Hepatic stellate cell (primary cell): ENCODE results near the gene POLR3K.
"Not testable (repeated sequence)": the region's sequence is repeated elsewhere in the genome, so short reads cannot be mapped to it uniquely, and the experiment has no call there.

ENCODE experiments used
- DNase-seq: peaks from one replicate; pipeline ENCODE4 v3.0.0; 2011; ENCODE audit warnings: low spot score

POLR3K gene

DNA sequence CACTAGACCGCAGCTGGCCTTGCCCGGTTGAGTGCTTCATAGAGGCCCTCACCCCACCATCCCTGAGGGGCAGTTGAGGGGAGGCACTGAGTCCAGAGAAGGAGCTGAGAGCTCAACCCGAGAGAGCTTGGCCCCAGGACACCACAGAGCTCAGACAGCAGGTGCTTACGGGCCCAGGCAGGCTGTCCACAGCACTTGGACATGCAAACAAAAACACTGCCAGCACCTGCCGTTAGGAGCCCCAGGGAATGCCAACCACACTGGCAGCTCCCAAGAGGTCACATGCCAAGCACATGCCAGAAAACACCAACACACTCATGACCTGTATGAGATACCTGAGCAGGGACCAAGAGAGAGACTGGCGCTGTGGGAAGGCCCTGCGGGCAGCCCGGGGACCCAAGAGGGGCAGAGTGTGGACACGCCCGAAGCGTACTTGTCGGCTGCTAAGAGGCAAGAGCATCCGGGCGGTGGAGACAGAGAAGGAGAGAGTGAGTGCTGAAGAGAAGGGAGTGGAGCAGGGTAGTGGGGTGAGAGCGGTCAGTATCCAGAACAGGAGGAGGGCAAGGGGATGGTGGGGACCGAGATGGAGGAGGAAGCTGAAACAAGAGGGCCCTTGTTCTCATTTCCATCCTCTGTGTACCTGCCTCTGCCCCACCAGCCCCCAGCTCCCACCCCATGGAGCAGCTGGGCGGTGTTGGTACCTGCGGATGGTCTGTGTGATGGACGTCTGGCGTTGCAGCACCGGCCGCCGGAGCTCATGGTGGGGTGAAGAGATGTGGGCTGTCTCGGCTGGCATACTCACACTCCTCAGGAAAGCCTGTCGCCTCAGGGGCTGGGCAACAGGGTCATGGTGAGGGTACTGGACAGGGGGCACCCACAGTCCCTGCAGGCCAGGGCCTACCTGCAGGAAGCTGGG, 10.8 kb upstream of the POLR3K start:
- DNase-seq = no peak

DNA sequence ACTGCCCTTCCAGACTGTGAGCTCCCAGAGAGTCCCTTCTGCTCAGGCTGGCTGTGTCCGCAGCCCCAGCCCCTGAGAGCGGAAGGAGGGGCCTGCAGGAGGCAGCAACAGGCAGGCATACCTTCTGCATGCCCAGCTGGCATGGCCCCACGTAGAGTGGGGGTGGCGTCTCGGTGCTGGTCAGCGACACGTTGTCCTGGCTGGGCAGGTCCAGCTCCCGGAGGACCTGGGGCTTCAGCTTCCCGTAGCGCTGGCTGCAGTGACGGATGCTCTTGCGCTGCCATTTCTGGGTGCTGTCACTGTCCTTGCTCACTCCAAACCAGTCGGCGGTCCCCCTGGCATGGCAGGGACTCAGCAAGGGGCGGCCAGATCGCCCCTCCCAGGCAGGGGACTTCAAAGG, 10.1 kb upstream of the POLR3K start:
- DNase-seq = no peak

DNA sequence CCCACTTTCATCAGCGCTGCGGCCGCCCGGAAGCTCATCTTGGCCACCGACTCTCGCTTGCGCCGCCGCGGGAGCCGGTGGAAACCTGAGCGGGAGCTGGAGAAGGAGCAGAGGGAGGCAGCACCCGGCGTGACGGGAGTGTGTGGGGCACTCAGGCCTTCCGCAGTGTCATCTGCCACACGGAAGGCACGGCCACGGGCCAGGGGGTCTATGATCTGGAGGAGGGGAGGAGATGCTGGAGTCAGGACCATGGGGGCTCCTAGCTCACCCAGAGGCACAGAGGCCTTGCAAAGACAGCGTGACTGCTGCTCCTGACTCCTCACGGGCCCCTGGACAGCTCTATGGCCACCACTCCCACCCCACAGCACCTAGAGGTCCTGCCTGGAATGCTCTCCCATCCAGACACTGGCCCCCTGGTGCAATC, 9.6 kb upstream of the POLR3K start:
- DNase-seq = no peak

DNA sequence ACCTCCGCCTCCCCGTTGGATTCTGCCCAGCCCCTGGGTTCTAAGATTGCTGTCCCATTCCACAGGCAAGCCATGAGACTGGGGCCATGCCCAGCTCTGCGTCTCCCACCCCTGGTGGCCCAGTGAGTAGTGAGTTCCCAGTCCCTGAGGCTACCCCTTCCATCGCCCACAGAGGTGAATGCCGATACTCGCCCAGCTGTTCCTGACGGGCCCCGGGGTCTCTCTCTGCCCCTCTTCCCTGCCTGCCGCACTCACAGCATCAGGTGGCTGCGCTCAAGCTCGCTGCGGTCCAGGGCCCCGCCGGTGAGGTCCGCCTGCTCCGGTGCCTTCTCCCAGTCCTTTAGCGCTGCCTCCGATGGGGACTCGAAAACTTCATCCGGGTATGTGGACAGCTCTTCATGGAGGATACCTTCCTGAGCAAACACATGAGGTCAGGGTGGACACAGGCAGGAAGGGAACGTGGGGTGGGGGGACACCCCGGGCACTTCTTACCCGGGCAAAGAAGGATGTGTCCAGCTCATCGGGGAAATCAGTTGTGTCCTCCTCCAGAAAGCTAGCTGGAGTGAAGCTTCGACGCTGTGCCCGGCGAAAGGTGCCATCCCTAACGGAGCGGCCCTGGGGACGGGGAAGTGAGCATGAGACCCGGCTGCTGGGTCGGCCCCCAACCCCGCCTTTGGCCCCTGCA, 9.0 kb upstream of the POLR3K start:
- DNase-seq = no peak

DNA sequence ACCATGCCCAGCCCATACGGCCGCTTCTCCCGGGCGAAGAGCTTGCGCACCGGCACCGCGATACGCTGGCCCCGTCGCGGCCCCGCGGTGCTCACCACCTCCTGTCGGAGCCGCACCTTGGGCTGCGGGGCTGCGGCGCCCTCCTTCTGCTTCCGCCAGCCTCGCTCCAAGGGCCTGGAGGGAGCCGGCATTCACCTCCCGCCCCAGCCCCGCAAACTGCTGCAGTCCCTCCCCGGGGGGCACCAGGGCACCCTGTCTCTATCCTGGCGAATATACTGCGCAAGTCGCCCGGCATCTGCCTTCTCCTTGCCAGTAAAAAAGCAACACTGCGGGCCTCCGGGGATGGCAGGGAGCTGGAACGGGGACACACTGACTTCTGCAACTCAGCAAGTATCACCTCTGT, 8.5 kb upstream of the POLR3K start:
- DNase-seq = no peak

DNA sequence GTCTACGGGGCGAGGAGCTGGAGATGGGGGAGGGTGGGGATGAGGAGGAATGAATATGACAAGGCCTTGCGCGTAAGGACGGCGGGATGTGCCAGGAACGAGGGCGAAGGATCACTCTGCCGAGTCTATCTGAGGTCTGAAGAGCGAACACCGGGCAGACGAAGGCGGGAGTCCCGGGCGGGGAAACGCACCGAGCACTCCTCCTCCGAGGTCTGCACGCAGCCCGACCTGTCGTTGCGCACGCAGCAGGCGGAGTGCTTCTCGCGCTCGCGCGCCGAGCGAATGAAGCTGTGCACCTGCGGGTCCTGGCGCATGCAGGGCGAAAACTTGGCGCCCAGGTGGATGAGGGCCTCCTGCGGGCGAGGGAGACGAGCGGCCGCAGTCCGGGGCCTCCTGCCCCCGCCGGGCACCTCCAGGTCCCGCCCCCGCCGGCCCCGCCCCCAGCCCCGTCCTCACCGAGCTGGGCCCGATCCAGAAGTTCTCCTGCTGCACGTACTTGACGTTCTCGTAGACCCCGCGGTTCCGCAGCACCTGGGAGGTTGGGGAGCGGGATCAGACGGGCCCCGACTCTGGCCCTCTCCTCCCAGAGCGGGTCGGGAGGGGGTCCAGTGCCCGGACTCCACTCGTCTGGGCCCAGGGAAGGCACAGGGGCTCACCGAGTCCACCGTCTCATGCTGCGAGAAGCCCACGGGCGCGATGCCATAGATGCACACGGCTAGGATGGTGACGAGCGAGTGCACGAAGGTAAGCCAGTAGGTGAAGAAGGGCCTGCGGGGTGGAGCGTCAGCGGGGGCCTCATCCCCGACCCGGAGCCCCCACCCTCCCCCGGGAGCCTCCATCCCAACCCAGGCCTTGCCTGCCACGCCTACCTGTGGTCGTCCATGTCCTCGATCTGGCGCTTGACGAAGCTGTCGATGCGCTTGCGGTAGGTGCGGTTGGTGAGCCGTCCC, 7.8 kb upstream of the POLR3K start:
- no peak for DNase-seq

DNA sequence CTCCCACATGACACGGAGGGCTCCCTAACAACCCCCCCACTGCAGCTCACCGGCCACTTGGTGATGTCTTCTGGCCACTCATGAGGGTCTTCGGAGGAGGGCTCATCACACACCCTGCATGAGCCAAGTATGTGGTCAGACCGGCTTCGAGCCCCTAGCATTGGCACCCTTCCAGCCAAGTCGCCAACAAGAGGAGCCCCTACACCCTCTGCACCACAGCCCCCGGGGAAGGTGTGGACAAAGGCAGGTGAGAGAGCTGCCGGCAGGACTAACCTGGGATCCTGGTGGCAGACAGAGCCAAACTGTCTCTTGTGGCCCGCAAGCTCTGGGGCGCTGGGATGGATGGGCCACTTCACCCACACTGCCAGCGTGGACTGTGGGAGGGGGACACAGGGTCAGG, 6.8 kb upstream of the POLR3K start:
- DNase-seq = no peak

DNA sequence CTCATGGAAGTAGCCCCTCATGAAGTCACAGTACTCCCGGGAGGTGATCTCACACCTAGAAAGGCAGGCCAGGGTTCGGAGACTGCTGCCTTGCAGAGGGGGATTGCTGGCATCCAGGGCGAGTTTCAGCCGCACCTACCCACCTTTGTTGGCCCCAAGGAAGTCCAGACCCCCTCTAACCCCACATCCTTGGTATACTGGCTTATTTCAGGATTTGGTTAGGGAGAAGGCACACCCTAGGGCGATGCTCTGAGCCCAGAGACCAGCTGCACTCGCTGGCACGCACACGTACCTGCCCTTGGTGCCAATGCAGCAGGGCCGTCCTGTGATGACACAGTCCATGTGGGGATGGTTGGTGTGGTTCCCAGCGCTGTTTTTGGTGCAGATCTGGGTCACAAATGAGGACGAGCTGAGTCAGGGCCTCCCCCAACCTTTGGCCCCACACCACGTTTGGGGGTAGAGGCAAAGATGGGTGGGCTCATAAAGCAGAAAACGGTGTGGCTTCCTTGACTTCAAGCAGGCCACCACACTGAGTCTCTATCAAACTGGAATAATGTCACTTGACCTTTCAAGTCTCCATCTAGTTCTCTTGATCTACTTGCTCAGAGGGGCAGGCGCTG, 6.1 kb upstream of the POLR3K start:
- DNase-seq = no peak

DNA sequence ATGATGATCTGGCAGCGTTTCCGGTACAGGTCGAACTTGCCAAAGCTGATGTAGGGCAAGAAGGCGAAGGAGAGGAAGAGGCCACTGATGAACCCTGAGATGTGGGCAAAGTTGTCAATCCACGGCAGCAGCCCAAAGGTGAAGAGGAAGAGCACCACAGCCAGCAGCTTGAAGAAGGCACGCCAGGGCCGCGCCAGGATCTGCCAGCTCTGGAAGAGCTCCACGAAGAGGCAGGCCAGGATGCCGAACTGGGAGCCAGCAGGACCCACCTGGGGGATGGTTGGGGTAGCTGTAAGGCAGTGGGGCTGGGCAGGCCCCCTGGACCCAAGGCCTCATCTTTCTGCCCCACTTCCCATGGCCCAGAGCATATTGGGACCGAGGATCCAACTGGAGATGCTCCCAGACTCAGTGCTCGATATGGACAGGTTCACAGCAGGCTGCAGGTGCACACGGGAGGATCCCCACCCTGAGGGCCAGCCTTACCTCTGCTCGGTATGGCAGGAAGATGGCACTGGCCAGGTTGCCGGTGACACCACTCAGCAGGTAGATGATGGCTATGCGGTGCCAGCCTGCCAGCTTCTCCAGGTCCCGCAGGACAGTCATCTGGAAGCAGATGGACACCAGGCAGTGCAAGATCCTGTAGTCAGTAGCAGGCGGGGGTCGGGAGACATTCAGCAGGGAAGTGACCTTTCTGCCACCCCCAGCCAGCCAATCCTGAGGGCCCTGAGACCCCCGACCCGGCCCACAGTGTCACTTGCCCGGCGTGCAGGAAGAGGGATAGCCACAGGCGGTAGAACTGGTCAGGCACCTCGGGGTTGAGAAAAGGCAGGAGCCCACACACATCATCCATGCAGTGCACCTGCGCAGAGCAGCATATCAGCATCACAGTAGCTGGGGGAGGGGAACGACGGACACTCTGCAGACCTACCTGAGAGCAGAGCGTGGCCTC, 5.4 kb upstream of the POLR3K start:
- DNase-seq = no peak

DNA sequence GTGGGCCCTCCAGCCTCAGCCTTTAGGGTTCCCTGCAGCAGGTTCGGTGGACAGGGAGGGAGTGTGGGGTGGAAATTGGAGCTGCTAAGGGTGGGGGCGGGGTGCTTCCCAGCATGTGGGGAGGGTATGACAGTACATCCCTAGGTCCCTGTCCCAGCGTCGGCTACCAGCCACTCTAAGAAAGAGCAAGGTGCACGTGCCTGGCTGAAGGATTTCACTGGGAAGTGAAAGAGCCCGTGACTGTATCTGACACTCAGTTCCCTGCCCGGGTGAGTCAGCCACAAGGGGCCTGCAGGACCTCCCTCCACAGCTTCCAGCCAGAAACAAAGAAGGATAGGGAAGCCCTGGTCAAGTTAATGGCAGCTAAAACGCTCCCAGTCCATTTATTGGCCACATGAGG, 4.3 kb upstream of the POLR3K start:
- no peak for DNase-seq

DNA sequence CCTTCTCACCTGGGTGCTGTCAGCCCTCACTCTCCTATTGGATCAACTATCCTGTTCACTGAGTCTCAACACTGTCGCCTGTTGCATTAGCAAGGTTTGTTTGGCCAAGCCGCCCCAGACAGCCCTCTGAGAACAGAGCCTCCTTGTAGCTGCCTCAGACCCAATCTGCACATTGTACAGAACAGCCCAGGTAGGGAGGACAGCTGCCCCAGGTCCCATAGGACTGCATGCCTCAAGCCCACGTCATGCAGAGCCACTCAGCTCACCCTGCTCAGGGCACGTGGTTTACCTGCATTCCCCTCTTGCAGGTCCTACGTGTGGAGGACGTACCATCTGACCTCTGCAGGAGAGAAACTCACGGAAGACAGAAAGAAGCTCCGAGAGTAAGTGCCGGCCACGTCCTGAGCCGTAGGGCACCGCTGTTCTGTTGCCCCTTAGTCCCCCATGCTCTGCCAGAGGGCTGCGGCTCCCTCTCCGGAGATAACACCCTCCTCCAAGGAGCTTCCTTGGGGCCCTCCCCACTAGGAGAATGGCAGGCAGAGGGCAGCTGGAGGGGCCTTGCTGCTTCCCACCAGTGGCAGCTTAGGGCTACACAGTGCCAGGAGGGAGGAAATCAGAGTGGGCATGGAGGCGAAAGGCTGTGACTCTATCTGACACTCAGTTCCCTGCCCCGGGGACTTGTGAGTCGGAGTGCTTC, 3.0 kb upstream of the POLR3K start:
- no peak for DNase-seq

DNA sequence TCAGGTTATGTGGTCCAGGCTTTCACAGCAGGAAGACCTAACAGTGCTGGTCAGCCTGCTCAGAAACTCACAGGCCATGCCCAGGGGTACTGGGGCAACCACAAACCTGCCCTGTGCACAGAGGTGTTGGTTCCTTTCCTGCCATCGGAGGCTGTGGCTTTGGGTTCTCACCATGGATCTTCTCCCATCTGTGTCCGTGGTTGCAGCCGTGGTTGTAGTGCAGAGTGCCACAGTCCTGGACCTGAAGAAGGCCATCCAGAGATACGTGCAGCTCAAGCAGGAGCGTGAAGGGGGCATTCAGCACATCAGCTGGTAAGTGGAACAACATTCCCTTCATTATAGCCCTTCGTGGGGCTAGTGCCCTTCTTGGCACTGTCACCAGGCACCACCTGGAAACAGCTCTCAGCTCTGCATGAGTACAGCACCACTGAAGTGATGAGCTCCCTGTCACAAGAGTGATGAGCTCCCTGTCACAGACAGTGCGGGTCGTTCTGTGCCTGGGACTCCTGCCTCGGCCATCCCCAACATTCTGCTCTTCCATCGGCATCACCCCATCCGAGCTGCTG, 2.2 kb upstream of the POLR3K start:
- no peak for DNase-seq

DNA sequence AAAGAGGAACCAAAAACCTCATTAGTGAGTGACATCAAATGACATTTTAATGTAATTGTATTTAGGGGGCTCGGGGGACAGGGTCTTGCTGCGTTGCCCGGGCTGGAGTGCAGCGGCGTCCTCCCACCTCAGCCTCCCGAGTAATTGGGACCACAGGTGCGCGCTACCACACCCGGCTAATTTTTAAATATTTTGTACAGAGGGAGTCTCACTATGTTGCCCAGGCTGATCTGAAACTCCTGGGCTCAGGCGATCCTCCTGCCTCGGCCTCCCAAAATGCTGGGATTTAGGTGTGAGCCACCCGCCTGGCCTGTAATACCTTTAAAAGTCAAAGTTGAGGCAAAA, 801 bp upstream of the POLR3K start:
- DNase-seq = no peak

DNA sequence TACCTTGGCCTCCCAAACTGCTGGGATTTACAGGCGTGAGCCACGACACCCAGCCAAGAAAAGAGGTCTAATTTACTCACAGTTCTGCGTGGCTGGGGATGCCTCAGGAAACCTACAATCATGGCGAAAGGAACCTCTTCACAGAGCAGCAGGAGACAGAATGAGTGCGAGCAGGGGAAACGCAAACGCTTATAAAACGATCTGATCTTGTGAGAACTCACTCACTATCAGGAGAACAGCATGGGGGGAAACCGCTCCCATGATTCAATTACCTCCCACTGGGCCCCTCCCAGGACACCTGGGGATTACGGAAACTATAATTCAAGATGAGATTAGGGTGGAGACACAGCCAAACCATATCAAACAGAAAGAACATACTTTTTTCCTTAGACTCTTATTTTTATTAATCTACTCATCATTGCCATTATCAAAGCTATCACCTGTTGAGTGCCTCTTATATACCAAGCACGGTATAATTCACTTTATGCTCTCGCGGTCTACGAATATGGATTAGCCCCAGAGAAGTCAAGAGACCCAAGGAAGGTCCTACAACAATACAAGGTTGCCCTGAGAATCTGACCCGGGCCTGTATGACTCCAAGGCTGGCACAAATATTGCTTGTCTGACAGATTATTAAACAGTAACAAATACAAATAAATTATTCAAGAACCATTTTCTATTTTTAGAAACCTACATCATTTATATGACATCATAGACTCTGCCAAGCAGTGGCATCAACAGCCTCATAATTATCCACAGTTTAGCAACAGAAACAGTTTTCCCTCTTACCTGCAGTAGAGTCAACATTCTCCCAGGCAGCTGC, 2.4 kb downstream of the POLR3K start:
- no peak for DNase-seq

DNA sequence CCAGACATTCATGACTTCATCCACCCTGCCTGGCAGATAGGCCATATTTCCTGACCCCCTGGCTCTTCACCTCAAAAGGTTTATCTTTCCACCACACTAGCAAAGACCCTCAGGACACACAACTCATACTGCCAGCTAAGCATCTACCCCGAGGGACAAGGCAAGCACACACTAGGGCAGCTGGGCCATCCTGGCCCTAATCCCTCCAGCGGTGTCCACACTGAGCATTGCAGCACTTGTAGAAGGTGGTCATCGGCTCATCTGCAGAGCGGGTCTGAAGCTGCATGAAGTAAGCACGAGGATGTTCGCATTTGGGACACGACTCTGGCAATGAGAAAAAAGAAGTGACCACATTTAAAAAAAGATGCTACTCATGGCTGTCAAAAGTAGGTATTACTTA, 6.2 kb downstream of the POLR3K start:
- DNase-seq = no peak

DNA sequence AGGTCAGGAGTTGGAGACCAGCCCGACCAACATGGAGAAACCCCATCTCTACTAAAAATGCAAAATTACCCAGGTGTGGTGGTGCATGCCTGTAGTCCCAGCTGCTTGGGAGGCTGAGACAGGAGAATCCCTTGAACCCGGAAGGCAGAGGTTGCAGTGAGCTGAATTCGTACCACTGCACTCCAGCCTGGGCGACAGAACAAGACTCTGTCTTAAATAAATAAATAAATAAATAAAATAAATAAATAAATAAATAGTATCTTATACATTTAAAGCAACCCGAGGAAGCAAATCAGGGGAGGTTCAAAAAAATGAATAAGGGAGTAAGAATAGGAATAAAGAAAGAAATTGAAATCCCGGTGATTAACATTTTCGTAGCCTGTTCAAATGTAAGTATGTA, 6.9 kb downstream of the POLR3K start:
- DNase-seq = not testable (repeated sequence)

DNA sequence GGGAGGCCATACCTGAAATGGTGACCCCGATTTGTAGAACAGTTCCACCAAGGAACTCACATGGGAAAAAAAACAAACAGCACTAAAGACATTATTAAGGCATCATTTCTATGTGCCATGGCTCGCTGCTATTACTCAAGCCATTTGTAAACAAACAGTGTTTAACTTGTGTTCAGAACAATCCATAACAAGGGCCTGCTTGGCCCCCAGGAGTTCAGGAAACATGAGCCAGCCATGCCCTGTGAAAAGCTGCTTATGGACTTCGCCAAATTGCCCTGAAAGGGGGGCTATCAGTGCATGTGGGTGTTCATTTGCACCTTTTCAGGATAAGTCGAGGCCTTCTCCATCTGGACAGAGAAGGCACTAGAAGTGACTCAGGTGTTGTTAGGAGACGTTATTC, 8.0 kb downstream of the POLR3K start:
- DNase-seq = no peak

DNA sequence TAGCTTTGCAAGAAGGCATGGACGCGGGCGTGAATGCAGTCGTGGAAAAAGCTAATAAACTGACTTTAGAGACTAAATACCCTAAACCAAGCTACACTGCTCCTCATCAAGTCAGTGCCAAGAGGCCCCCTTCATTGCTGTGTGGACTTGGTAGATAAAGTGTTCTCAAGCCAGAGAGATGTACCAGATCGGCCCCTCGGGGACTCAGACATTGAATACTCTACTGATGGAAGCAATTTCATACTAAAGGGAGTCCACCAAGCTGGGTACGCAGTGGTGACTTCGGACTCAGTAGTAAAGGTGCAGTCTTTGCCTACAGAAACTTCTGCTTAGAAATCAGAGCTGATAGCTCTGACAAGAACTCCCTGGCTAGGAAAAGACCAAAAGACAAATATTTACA, 8.8 kb downstream of the POLR3K start:
- DNase-seq = no peak

DNA sequence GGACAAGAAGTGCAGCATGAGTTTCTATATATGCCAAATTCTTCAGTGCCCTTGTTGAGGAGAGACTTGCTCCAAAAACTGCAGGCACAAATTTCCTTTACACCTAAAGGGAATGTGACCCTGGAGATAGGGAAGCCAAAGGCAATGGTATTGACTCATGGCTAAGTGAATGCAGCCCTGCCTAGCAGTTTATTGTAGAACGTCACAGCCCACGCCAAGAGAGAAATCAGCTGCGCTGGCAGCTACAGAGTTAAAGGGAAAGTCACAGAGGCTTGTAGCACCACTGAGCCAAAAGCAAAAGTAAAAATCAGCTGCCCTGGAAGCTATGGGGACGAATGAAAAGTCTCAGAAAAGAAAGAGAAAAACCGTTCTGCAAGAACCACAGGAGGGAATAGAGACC, 10.1 kb downstream of the POLR3K start:
- no peak for DNase-seq
